Renal cortical epithelial cell (primary cell): Measurements from ENCODE around the gene MTRF1. TPM values are rescaled to one million over a fixed set of nuclear protein-coding genes. Genes with fewer than 3 reads are reported as not detected.
"Not testable (repeated sequence)": the region's sequence is repeated elsewhere in the genome, so short reads cannot be mapped to it uniquely, and the experiment has no call there.

Experiments
- DNase-seq: peaks from one replicate; pipeline ENCODE4 v3.0.0-alpha.2; 2011; ENCODE audit warnings: low read depth
- total RNA-seq: library from RNA; depleted of rRNA; stranded (reverse); fragments of >200 nt; gene quantifications from 2 replicates; pipeline ENCODE4 v1.2.3, GENCODE V29; 2014

Gene MTRF1
- total RNA-seq, 1 donor from 2014 or later = 15.9 TPM

DNA sequence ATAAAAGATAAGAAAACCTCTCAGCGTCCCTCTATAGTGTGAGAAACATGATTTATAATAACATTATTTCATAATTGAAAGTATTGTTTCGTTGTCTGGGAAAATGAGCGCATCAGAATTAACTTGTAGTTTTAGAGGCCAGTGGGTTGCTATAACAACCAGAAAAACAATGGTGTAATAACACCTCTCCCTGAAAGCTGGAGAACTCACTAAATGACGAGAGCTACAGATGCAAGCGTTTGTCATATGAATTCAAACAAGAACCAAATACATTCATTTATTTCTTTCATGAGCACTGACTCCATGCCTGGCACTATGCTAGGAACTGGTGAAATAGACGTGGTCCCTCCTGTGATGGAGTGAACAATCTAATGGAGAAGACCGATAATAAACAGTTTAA lies 85.3 kb downstream of the MTRF1 start:
- peak; percentile 15 for DNase-seq

DNA sequence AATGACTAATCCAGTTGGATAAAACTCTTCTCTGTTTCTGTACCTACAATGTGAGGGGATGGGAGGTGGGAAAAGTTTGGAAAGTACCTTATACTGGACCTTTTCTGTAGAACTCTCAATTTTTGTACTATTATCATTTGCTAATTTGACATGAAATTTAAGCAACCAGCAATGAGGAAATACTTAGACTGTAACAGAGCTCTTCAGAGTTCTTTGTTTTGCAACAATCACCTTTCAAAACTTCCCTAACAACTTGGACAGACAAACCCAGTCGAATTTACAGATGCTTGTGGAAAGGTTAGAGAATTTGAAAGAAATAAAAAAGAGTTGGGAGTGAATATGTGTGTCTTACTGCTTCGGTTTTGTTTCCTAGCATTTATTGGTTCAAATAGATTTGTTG lies 85.8 kb downstream of the MTRF1 start:
- no peak for DNase-seq

DNA sequence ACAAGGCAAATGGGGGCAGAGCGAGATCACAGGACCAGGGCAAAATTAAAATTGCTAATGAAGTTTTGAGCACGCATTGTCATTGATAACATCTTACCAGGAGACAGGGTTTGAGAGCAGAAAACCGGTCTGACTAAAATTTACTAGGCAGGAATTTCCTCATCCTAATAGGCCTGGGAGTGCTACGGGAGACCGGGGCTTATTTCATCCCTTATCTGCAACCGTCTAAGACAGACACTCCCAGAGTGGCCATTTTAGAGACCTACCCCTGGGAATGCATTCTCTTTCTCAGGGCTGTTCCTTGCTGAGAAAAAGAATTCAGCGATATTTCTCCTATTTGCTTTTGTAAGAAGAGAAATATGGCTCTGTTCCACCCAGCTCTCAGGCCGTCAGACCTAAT lies 87.8 kb downstream of the MTRF1 start:
- DNase-seq = not testable (repeated sequence)

Other genes with a start within 250 kb of the MTRF1 start
- gene ELF1, start 244.3 kb downstream of the MTRF1 start, total RNA-seq = 75.2 and 122 TPM in 2 replicates
- gene WBP4, start 202.1 kb downstream of the MTRF1 start, total RNA-seq = 16.4 and 17.4 TPM in 2 replicates
- 7.1 and 17.7 TPM in 2 replicates for gene KBTBD6, start 130.8 kb downstream of the MTRF1 start, total RNA-seq
- 5.0 and 15.7 TPM in 2 replicates for gene KBTBD7, start 69.0 kb downstream of the MTRF1 start, total RNA-seq
- gene NAA16, start 47.7 kb upstream of the MTRF1 start, total RNA-seq = 5.2 and 21.6 TPM in 2 replicates
- 1.9 and 3.0 TPM in 2 replicates for gene RGCC, start 194.0 kb upstream of the MTRF1 start, total RNA-seq